ENCODE results near the gene ADRA2B.
"Not testable (repeated sequence)": the region's sequence is repeated elsewhere in the genome, so short reads cannot be mapped to it uniquely, and the experiment has no call there.

The ADRA2B gene

DNA sequence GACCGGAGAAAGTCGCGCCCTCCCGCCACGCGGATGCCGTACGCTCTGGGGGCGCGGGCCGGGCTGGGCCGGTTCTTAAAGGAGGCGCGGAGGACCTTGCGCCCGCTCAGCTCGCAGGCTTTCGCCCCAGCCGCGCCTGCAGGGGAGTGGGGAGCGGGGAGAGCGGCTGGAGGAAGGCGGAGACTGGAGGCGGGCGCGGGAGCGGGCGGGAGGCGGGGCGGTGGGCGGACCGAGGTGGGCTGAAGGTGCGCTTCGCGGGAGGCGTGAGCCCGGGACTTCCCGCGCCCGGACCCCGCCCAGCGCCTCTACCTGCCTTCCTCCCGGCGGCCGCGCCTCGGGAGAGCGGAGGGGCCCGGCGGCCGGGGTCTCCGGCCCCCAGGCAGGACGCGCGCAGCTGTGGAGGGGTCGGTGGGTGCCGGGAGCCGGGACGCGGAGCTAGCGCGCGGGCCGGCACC is at the start of gene ADRA2B:
ADRA2B (minus strand) TSS at position 148 of the 455 bp plus-strand sequence. CDS start 422 bp downstream, outside the sequence.
- DNase-seq, result peak; percentile 33

DNA sequence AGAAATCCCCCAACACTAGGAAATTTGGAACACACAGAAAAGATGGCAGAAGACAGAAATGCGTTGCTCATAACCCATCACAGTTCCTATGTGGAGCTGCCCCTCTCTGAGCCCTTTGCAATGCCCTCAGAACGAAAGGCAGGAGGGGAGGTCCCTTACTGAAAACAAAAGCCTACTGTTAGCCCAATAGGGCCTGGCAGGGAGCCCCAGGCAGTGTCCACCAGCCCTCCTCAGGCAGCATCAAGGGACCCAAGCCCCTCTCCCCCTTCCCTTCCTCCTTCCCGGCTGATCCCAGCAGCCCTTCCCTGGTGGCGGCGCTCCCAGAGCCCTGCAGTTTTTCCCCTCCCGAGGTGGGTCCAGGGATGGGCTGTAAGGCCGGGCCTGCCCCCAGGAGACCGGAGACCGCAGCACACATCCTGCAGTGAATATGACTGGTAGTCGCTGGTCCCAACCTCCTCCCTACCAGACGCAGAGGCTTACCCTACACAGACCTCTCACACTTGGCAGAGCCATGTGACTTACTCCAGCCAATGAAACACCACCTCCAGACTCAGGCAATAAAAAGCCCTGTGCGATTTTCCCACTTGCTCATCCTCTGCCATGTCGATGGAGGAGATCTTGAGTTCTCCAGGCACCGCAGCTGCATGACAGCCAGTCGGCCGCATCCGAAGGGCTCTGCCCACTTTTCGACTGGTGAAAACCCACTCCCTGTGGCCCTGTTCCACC is 48.3 kb upstream of the ADRA2B start:
- DNase-seq, result no peak

DNA sequence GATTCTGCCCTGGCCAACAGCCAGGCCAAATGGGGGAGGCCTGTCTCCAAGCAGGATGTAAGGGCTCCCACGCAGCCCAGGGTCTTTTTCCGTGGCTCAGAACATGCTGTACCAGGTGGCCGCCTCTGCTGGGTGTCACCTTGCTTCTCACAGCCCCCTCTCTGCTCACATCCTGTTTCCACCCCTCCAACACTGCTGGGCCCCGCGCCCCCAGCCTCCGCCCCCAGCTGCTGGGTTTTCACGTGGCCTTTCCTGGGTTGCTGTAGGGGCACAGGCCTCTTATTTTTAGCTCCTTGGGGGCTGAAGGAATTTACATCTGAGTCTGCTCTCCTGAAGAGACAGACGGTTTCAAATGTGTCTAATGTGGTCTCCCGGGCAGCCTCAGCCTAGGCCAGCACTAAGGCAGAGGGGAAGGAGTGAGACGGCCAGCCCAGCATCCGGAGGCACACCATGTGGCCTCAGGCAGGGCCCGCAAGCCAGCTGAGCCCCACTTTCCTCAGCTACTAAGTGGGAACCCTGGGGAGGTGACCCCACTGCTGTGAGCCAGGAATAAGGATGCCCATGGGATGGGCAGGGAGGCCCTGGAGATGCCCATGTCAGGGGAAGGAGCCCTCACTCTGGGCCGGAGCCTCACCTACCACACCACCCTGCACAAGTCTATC is 47.5 kb upstream of the ADRA2B start:
- no peak for DNase-seq

DNA sequence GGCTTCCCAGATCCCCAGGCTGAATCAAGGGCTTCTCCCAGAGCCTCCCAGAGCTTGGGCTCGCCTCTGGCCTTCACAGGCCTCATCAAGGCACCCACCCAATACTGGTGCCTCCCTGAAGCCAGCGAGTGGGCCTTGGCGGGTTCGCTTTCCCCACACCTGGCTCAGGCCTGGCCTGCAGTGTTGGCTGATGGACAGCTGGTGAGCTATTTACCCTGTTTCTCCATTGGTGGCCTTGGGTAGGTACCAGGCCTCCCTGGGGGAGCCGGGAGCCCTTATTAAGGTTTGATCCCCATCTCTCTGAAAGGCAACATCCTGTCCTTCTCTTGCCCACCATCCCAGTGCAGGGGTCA is 47.0 kb upstream of the ADRA2B start:
- DNase-seq, result no peak

DNA sequence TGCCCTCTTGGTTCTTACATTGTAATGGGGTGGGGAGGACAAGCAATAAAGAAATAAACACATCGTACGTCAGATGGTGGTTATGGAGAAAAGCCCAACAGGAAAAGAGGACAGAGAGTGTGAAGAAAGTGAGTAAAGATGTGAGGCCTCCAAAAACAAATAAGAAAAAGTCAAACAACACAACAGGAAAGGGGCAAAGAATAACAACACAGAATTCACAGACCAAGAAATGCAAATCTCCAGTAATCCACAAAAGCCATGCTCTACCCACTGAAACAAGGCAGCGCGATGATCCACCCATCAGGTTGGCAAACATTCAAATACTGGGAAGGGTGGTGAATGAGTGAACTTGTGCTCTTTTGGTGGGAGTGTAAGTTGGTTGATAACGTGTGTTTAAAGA is 45.5 kb upstream of the ADRA2B start:
- no peak for DNase-seq

DNA sequence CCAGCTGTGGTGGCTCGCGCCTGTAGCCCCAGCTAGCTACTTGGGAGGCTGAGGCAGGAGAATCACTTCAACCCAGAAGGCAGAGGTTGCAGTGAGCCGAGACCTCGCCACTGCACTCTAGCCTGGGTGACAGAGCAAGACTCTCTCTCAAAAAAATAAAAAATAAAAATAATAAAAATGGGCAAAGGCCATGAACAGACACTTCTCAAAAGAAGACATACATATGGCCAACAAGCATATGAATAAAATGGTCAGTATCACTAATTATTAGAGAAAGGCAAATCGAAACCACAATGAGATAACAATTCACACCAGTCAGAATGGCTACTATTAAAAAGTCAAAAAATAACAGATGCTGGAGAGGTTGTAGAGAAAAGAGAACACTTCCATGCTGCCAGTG is 44.0 kb upstream of the ADRA2B start:
- not testable (repeated sequence) for DNase-seq

DNA sequence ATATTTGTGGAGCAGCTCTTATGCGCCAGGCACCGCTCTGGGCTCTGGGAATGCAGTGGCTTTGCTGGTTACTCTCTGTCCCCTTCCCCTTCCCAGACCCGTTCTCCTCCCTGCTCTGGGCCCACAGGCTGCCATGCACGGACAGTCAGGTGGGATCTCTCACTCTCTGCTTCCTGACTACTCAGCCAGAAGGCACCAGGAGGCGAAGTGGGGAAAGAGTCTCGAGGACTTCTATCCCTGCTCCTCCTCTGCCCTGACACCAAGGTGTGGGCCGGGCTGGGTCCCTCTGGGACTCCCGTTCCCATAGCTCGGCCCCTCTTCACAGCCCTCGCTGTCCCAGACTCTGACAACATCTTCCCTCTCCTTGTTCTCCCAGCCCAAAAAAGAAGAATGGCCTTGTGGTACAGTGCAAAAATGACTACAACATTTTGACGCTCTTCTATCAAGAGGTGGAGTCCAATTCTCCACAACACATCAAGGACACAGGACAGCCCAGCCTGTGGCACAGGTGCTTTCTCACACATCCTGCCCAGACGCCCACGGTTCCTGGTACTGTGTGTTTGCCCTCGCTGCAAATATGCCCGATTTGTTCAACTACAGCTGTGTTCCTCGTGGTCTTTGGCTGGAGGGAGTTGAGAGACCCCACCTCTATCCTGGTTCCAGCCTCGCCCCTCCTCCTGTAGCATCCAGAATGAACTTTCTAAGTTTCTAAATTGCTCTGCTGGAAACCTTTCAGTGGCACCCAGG is 42.9 kb upstream of the ADRA2B start:
- DNase-seq, result no peak

DNA sequence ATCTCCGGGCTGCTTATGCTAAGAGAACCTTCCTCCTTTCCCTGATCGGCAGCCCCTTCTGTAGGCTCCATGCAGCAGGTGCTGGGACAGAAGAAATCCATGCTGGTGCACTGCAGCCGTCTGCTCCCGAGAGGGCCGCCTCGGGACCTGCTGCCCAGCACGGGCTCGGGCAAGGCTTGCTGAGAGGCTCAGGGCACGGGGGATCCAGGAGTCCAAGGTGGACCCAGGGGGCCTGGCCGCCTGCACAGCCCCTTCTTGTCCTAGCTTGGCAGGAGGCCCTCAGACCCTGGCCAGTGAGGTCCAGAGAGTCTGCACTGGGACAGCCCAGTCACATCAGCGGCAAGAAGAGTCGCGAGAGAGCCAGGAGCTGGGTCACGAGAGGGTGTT is 42.2 kb upstream of the ADRA2B start:
- DNase-seq, result no peak

DNA sequence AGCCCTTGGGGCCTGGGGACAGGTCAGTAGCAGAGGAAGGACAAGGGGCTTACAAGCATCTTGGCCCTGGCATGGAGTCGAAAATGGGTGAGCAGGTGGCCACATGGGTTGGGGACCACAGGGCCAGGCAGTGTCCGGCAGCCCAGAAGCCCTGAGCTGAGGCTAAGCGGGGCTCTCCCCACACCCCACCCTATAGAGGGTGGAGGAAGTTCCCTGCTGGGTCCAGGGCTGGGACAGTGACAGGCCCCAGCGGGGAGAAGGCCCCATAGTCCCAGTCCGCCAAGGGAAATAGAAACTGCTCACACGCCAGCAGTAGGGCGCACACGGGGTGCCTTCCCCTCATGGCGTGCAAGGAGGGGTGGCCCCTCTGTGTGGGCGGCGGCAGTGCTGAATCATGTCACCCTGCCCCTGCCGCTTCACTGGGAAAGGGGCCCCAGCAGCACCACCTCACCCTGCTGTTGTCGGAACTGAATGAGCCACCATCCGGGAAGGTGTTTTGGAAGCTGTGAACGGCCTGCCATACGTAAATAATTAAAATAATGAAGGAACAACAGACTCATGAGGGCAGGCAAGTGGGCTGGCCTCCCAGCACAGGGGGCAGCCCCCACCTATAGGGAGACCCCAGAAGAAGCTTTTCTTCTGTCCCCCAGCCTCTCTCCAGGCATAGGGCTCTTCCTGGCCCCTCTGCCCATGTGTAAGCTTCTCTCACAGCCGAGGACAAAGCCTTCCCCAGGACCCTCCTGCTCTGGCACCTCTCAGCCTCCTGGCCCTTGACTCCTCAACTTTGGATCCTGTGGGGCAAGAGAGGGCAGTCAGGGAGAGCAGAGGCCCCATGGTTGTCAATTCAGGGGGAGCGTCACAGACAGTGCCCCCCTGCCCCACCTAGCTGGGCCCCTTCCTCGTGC is 41.5 kb upstream of the ADRA2B start:
- DNase-seq, result no peak

DNA sequence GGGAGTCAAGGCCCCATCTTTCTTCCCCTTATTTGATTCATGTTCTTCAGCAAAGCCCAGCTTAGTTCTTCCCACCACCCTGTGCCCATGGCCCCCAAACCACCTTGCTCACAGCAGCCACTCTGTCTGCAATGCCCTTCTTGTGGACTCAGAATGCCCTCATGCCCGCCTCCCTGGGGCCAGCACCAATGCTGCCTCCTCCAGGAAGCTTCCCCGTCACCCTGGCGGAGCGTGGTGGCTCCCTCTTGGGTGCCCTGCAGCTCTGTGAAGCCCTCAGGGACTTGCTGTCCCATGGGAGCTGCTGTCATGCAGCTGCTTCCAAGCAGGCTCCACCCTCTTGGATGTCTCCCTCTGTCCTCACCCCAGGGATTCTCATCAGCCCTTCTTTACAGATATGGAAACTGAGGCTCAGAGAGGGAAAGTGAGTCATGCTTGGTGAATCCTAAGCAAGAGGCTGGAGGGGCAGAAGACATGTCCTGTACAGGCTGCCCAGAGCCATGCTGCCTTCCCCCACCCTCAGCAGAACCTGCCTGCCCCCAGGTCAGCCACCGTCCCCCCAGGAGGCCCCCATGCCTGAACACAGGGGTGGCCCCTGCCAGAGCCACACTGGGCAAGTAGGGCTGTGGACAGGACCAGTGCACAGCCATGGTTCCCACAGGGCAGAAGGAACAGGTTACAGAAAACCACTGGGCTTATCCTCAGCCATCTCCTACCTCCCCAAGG is 40.7 kb upstream of the ADRA2B start:
- no peak for DNase-seq

DNA sequence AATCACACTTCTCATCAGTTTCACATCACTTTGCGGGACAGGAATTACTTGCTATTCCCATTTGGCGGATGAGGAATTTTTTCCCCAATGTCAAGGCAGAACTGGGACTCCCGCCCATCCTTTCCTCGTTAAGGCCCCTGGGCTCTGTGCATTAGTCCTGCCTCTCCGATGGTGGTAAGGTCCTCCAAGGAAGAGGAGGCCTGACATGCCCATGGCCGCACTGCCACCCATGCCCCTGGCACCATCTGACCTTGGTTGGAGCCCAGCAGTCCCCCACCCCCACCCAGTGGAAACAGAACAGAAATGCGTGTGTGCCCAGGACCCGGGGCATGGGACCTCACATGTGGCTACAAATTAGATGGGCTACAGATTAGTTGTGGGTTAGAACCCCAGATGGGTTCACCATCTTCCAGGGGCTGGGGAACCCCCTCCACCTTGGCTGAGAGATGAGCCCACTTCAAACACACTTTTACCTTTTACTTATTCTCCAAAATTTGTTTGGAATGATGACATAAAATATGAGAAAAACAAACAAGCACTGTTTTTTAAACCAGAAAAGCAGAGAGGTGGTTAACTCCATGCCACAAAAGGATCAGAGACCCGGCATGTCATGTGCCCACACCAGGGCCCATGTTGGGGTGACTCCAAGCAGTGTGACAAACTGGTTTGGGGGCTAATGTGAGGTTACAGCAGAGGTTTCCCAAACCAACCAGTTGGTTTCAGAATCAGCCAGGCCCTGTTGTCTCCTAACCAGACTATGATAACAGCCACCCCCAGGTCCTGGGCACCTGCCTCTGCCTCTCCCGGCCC is 39.8 kb upstream of the ADRA2B start:
- no peak for DNase-seq

DNA sequence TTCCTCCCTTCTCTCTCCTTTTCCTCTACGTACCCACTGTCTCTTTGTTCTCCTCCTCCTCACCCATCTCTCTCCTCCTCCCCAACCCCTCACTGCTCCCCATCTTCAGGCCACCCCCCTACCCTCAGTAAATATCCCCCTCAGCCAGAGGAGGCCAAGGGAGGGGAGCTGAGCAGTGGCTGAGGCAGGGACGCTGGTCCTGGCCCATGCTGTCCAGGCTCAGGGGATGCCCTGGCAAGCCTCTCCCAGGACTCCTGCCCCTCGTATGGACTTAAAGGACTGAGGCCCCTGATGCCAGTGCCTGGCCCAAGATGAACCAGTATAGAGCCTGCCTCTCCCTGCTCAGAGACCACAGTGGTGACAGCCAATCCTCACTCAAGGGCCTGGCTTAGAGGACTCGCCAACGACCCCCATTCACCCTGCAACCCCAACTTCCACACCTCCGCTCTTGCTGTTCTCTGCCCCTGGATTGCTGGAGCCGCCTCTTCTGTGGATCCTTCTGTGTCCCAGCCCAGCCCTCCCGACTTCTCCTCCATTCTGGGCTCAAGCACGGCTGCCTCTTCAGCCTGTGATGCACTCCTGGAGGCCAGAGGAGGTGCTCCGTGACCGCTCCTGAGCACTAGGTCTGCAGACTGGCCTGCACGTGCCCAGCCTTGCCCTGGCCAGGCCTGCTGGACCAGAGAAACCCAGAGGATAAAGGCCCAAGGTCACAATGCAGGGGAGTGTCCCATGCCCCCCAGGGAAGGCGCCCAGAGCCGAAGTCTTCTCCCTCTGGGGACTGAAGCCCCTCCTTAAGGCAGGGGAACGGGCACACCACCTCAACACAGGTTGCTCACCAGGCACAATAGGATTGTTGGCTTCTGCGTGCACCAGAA is 38.4 kb upstream of the ADRA2B start:
- DNase-seq, result no peak

DNA sequence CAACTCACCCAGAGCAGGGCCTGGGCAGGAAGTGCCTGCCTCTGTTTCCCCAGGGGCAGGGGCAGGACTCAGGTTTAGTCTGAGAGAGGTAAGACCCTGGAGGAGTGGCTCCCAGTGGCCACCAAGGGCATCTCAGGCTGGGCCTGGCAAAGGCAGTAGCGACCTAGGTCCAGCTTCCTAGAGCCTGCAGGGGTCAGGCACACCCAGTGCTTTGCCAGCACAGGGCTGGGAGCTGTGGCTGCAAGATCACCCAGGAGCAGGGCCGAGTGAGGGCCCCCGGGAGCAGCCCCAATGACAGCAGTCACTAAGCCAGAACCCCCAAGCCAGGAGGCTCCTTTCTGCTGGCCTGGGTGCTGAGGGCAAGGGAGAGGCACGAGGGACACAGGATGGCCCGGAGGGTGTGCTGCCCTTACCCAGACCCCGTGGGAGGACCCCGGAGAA is 37.6 kb upstream of the ADRA2B start:
- no peak for DNase-seq

DNA sequence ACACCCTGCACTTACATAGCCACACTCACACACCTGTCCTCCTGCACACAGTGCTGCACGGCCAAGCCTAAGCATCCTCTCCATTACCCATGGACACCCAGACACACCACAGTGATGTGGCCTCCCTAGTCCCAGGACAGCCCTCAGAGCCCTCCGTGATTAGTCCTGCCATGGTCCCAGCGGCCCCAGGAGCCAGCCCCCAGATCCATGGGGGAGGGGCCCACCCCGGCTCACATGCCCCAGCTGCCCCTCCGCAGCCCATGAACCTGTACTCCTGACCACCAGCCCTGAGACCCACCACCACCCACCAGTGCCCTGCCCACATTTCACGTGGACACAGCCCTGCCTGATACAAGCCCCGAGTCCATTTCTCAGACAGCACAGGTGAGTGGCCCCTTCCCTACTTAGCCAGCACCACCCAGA is 36.9 kb upstream of the ADRA2B start:
- DNase-seq, result no peak

DNA sequence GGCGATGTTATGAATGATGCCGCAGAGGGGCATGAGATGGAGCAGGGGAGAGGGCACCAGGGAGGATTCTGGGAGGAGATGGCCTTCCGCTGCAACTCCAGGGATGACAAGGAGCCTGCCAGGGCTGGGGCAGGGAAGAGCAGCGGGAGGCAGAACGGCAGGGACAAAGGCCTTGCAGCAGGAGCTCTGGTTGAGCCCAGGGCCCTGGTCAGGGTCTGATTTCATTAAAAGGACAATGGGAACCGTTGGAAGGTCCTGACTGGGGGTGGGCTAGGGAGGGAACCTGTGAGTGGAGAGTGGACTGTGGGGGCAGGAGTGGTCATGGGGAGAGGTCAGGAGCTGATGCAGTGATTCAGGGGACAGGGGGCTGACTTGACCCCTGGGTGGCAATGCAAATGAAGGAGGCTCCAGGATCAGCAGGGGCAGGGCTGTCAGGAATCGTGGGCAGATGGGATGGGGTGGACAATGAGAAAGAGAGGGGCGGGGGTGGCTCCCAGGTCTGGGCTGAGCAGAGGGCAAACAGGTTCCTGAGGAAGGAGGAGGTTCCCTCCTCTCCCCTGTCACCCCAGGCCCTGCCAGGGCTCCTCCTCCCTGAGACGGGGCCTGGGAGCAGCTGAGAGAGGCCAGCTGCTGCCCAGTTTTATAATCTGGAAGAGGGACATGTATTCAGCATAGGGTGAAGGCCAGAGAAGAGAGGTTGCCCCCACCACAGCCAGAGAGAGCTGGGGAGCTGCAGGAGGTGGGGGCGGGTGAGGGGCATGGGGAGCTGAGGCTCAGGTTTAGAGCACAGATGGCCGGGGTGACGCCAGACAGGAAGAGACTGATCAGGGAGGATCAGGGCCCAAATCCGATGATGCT is 36.2 kb upstream of the ADRA2B start:
- no peak for DNase-seq

DNA sequence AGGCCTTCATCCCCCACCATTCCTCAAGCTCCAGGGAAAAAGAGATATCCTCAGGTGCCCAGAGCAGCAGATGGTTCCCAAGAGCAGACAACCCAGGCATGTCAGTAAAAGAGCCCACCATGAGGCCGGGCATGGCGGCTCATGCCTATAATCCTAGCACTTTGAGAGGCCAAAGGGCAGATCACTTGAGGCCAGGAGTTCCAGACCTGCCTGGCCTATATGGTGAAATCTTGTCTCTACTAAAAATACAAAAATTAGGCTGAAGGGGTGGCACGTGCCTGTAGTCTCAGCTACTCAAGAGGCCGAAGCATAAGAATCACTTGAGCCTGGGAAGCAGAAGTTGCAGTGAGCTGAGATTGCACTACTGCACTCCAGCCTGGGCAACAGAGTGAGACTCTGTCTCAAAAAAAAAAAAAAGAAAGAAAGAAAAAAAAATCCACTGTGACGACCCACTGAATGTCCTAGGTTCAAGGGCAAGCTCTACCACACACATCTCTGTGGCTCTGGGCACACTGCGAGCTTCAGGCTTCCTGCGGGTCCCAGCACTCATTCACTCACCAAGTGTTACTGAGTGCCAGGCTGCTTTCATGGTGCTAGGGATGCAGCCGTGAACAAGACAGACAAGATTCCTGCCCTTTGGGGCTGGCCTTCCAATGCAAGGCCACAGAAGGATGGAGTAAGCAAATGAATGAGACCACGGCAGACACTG is 35.4 kb upstream of the ADRA2B start:
- DNase-seq, result no peak

DNA sequence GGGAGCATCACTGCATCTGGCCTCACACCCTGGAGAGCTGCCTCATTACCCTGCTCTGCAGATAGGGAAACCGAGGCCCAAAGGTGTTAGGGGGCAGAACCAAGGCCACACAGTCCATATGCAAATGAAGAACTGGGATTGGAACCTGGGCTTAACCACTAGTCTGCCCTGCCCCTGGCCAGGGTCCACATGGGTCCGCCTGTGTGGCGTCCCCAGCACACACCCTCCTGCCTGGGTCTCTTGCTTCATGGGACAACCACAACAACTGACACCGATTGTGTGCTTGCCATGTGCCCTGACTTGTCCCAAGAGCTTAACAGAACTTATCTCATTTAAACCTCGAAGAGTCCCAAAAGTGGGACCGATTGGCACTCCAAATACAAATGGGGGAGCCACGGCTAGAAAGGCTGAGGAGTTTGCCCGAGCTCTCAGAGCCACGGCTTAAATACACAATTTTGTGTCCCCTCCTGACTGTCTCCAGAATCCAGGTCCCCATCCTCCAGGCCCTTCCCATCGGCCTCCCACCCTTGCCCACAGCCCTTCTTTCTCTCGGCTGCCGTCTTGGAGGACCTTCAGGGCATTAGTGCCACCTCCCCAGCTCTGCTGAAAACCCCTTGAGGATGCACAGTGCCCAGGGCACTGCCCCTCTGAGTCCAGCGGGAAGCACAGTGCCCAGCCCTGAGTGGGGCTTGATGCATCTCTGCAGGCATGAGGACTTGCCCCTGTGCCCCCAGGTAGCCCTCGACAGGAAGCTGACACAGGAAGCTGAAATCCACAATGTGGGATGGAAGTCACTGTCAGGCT is 34.6 kb upstream of the ADRA2B start:
- DNase-seq, result no peak
